Uterus (tissue), 2 donors: ENCODE data around the gene ANO8.

Experiments used
- CTCF ChIP-seq, 4 experiments: fragments of 200-600 bp in 2 of 4; fragments of 450-650 bp in 2 of 4; sonication (generic) in 2 of 4; IDR thresholded peaks; one replicate each; pipeline ENCODE4 v1.5.1; 2016 to 2019; ENCODE audit warnings: antibody characterized with exemption in 4 of 4, mild to moderate bottlenecking in 2 of 4, moderate library complexity in 1 of 4
- POLR2A ChIP-seq, 2 donors: fragments of 450-650 bp; IDR thresholded peaks; one replicate each; pipeline ENCODE4 v1.6.1; 2016; ENCODE audit warnings: antibody characterized with exemption in 2 of 2, mild to moderate bottlenecking in 1 of 2, moderate library complexity in 1 of 2

- TF ChIP-seq CTCF (IDR thresholded peaks at IDR 0.05) (no peak), POLR2A (IDR thresholded peaks at IDR 0.05) (no peak)
Measured at GRCh38 chr19:17323964-17324332, 10.7 kb downstream of the ANO8 start.
